PC-3 (cell line): ENCODE results near the gene LTA.

Experiments
- CTCF ChIP-seq: fragments of 300-600 bp; sonication (generic); conservative IDR thresholded peaks from 2 replicates; pipeline ENCODE4 v1.5.1; 2017; ENCODE audit warnings: antibody characterized with exemption, low read depth, mild to moderate bottlenecking, low read length
- EZH2 ChIP-seq: fragments of 300-600 bp; sonication (generic); IDR thresholded peaks from one replicate; pipeline ENCODE4 v1.6.1; 2017; ENCODE audit warnings: antibody characterized with exemption, mild to moderate bottlenecking, low read length; ENCODE audit not compliant: unreplicated experiment

GRCh38 chr6:31548544-31548873 is 23.6 kb upstream of the LTA start:
- TF ChIP-seq EZH2 (no peak), CTCF (no peak)
